ENCODE data around the gene ANK2.
"Not testable (repeated sequence)": the region's sequence is repeated elsewhere in the genome, so short reads cannot be mapped to it uniquely, and the experiment has no call there.

ANK2 gene

DNA sequence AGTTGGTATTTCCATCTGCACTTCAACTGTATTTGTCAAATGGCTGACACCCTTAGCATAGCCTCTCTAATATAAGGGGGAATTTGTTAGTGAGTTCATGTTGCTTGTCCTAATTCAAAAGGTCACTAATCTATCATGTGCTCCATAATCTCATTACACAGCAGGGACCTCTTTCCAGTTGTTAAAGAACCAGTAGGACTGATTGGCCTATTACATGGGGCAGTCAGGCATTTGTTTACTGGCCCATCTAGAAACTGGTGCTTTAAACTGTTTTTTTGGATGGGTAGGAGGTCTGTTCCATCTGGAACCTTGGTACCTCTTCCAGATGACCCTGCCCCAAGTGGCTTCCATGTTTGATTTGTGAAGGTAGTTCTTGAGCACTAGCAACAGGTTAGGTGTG is 11.4 kb downstream of the ANK2 start:
- no peaks in the 10 kb centered on the region for H3K9me3 ChIP-seq (ENCODE audit: control insufficient read depth, insufficient read depth, low read length)
- H3K4me1 ChIP-seq (ENCODE audit: insufficient read depth, low read length) = peaks cover 12% of the 10 kb centered on the region; the same call in 1 of the 2 replicates
- no peaks in the 10 kb centered on the region for H3K36me3 ChIP-seq (ENCODE audit: insufficient read depth, low read length)
- H3K9ac ChIP-seq (ENCODE audit: low read depth, low read length) = no peak overlapping the region

DNA sequence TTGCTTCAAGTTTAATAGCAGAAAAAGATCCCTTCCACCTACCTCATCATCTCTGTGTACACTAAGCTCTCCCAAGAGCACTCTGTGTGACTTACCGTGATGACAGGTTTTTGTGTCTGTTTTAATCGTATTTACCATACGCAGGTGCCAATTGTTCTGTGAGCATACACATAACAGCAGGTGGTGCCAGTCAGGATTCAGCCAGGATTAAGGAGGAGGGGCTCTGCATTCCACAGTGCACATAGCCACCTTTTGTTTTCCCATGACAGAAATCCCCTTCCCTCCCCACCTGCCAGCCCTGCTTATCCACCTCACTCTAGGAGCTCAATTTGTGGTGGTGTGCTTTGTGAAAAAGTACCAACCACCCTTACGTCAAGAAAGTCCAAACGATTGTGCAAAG is 14.8 kb downstream of the ANK2 start:
- Histone ChIP-seq H3K4me1 (ENCODE audit: insufficient read depth, low read length) (peaks cover 12% of the 10 kb centered on the region; the same call in 1 of the 2 replicates), H3K9me3 (ENCODE audit: control insufficient read depth, insufficient read depth, low read length) (no peaks in the 10 kb centered on the region), H3K36me3 (ENCODE audit: insufficient read depth, low read length) (no peaks in the 10 kb centered on the region), H3K9ac (ENCODE audit: low read depth, low read length) (no peak overlapping the region)

DNA sequence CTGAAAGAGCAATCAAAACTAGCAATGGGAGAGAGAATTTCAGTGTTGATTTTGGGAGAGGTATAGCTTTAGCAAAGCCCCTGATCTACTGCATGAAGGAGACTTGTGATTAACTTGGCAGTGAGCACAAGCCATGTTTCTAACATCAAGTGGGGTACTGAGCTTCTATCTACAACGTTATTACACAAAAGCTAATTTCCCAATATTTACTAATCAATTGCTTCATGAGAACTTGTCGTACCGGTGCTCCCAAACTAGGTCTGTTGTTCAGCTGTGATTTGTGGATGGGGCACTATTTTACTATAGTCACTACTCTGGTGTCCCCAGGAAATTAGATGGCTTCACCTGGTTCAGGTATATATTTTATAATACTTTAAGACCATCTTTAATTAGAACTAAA is 16.2 kb downstream of the ANK2 start:
- no peaks in the 10 kb centered on the region for H3K9me3 ChIP-seq (ENCODE audit: control insufficient read depth, insufficient read depth, low read length)
- peaks cover 12% of the 10 kb centered on the region; the same call in 1 of the 2 replicates for H3K4me1 ChIP-seq (ENCODE audit: insufficient read depth, low read length)
- no peak overlapping the region for H3K9ac ChIP-seq (ENCODE audit: low read depth, low read length)
- H3K36me3 ChIP-seq (ENCODE audit: insufficient read depth, low read length) = no peaks in the 10 kb centered on the region

DNA sequence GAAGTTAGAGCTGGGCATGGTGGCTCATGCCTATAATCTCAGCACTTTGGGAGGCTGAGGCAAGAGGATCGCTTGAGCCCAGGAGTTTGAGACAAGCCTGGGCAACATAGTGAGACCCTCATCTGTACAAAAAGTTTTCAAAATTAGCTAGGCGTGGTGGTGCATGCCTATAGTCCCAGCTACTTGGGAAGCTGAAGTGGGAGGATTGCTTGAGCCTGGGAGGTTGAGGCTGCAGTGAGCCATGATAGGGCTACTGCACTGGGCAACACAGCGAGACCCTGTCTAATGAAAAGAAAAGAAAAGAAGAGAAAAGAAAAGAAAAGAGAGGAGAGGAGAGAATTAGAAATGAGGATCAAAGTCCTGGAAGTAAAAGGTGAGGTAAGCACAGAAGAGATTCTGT is 19.3 kb downstream of the ANK2 start:
- not testable (repeated sequence) for H3K9ac ChIP-seq (ENCODE audit: low read depth, low read length); H3K36me3 ChIP-seq (ENCODE audit: insufficient read depth, low read length); H3K9me3 ChIP-seq (ENCODE audit: control insufficient read depth, insufficient read depth, low read length); H3K4me1 ChIP-seq (ENCODE audit: insufficient read depth, low read length)

DNA sequence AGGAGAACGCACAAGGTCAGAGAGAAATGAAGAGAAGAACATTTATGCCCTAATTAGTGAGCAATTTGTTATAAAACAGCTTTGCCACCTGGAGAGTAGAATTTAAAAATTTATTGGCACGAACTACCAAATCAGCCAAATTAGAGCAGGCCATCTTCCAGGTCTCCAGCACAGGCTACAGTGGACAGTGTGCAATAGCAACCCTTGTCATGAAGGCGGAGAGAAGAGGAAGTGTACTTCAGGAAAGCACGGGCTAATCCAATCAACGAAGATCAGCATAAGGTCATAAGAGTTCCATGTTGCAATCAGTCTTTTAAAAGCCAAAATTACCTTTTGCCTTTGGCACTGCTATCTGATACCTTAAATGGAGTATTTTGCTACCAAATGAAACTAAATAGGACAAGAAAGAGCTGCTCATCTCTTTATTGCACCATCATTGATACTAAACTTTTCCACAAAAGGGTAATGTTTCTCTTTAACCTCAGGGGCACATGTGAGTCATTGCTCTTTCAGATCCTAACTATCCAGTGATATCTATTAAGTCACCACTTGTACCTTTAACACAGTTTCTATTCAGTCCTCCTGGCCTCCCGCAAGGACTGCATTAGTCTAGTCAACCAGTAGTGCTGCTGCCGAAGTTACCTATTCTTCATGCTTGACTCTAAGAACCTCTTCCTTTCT is 19.9 kb downstream of the ANK2 start:
- Histone ChIP-seq H3K9me3 (ENCODE audit: control insufficient read depth, insufficient read depth, low read length) (no peaks in the 10 kb centered on the region), H3K4me1 (ENCODE audit: insufficient read depth, low read length) (0 out of 2 replicates have a peak, but pooled peaks cover 4% of the 10 kb centered on the region), H3K36me3 (ENCODE audit: insufficient read depth, low read length) (no peaks in the 10 kb centered on the region), H3K9ac (ENCODE audit: low read depth, low read length) (no peak overlapping the region)

DNA sequence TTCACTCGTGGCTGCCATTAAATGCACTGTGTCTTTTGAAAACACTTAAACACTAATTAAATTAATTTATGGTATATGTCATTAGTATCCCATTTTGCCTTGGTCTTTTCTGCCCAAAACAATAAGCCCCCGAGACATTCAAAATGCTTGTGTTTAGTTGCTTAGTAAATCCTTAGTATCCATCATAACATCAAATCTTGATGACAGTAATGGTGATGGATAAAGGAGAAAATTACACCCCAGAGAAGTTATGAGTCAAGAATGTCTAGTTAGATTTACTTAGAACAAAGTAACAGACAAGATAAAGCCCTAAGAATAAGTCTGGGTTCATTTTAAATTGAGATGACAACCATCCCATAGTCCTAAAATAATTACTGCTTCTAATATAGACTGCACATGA is 21.3 kb downstream of the ANK2 start:
- Histone ChIP-seq H3K36me3 (ENCODE audit: insufficient read depth, low read length) (no peaks in the 10 kb centered on the region), H3K4me1 (ENCODE audit: insufficient read depth, low read length) (no peaks in the 10 kb centered on the region), H3K9ac (ENCODE audit: low read depth, low read length) (no peak overlapping the region), H3K9me3 (ENCODE audit: control insufficient read depth, insufficient read depth, low read length) (no peaks in the 10 kb centered on the region)

DNA sequence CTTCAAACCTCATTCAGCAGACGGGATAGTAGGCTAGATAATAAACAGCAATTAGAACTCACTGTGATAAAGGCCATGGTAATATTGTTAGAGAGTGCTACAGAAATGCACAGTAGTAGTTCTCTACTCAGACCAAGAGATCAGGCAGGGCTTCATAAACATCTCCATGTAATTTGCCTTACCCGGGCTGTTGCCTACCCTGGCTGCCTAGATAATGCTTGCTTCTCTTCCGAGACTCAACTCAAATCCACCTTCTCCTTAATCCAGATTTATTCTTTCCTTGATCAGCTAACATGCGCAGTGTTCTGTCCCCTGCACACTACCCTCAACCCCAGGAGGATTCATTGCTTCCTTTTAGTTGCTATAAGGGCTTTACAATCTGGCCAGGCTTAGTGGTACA is 21.8 kb downstream of the ANK2 start:
- no peak overlapping the region for H3K9ac ChIP-seq (ENCODE audit: low read depth, low read length)
- no peaks in the 10 kb centered on the region for H3K9me3 ChIP-seq (ENCODE audit: control insufficient read depth, insufficient read depth, low read length)
- no peaks in the 10 kb centered on the region for H3K4me1 ChIP-seq (ENCODE audit: insufficient read depth, low read length)
- H3K36me3 ChIP-seq (ENCODE audit: insufficient read depth, low read length) = no peaks in the 10 kb centered on the region

DNA sequence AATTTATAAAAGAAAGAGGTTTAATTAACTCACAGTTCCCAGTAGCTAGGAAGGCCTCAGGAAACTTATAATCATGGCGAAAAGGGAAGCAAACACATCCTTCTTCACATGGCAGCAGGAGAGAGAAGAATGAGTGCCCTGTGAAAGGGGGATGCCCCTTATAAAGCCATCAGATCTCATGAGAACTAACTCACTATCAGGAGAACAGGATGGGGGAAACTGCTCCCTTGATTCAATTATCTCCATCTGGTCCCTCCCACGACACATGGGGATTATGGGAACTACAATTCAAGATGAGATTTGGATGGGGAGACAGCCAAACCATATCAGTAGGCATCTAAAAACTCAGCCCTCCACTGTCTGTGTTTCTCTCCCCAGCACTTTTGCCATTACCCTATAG is 22.4 kb downstream of the ANK2 start:
- Histone ChIP-seq H3K36me3 (ENCODE audit: insufficient read depth, low read length) (no peaks in the 10 kb centered on the region), H3K9ac (ENCODE audit: low read depth, low read length) (no peak overlapping the region), H3K4me1 (ENCODE audit: insufficient read depth, low read length) (no peaks in the 10 kb centered on the region), H3K9me3 (ENCODE audit: control insufficient read depth, insufficient read depth, low read length) (no peaks in the 10 kb centered on the region)

DNA sequence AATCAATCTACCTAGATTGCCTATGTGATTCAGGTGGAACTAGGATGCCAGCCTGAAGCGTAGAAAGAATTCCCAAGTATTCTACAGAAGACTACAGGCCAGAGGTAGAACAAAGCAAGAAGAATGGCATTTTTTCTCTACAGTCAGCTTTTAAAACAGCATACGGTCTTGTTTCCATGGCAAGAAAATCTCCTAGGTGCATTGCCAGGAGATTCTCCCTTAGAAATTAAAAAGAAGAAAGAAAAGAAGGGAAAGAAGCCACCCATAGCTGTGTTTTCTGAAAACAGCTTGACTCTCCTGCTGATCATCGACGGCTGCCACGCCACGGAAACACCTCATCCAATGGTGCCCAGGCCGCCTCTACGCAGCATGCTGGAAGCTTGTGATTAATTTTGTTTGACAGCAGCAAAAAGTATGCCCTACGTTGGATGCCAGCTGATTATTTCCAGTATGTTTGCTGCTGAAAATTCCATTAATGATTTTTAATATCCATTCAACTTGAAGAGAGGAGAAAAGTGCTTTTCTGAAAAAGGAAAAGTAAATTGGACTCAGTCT is 24.1 kb downstream of the ANK2 start:
- Histone ChIP-seq H3K4me1 (ENCODE audit: insufficient read depth, low read length) (no peaks in the 10 kb centered on the region), H3K9ac (ENCODE audit: low read depth, low read length) (no peak overlapping the region), H3K36me3 (ENCODE audit: insufficient read depth, low read length) (no peaks in the 10 kb centered on the region), H3K9me3 (ENCODE audit: control insufficient read depth, insufficient read depth, low read length) (no peaks in the 10 kb centered on the region)

DNA sequence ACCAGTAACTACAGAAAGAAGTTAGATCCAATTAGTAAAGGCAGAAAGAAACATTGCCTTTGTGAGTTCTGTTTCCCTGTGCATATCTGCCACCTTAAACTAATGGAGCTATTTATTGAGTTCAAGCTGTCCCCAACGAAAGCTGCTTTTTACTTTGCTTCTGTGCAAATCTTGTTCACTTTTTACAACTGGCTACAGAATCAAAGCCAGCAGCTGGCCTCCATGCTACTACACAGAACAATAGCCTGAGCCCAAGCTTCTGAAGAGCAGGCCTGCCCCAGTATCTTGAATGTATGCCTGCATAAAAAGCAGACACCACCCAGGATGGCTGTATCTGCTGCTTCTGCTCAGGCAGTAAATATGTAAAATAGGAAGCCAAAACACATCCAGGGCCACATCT is 28.1 kb downstream of the ANK2 start:
- Histone ChIP-seq H3K9me3 (ENCODE audit: control insufficient read depth, insufficient read depth, low read length) (no peaks in the 10 kb centered on the region), H3K36me3 (ENCODE audit: insufficient read depth, low read length) (no peaks in the 10 kb centered on the region), H3K9ac (ENCODE audit: low read depth, low read length) (no peak overlapping the region), H3K4me1 (ENCODE audit: insufficient read depth, low read length) (no peaks in the 10 kb centered on the region)

DNA sequence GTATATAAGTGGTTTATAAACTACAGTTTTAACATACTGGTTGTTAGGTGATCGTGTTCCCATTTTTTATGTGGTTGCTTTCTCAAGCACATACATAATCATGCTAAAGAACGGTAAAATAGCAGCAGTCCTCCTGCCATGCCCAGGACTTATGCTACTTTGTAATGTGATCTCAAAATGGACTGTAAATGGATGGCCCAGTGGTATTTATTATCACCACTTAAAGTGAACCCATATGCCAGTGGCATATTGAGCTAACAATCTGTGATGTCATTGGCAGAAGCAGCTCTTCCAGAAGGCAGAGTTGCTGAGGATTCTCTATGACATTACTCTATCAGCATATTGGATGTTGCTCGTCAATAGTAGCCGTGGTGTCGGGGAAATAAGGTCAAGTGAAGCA is 28.6 kb downstream of the ANK2 start:
- no peaks in the 10 kb centered on the region for H3K36me3 ChIP-seq (ENCODE audit: insufficient read depth, low read length)

DNA sequence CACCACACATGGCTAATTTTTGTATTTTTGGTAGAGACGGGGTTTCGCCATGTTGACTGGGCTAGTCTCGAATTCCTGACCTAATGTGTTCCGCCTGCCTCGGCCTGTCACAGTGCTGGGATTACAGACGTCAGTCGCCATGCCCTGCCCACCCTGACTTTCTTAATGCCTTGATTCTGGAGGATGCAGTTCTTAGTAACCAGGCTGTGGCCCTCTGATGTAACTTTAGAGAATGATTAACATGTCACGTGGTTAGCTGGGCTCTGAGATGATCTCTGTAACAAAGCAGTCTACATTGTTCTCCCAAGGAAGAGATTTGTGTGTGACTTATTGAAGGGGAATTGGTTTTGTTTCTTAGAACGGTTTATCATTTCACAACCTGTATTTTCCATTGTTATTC is 30.6 kb downstream of the ANK2 start:
- Histone ChIP-seq H3K36me3 (ENCODE audit: insufficient read depth, low read length) (no peaks in the 10 kb centered on the region), H3K9me3 (ENCODE audit: control insufficient read depth, insufficient read depth, low read length) (no peaks in the 10 kb centered on the region), H3K4me1 (ENCODE audit: insufficient read depth, low read length) (no peaks in the 10 kb centered on the region), H3K9ac (ENCODE audit: low read depth, low read length) (no peak overlapping the region)

More for the DNA sequence above, 28.6 kb downstream of the ANK2 start:
- Histone ChIP-seq H3K9ac (ENCODE audit: low read depth, low read length) (no peak overlapping the region), H3K4me1 (ENCODE audit: insufficient read depth, low read length) (no peaks in the 10 kb centered on the region), H3K9me3 (ENCODE audit: control insufficient read depth, insufficient read depth, low read length) (no peaks in the 10 kb centered on the region)

DNA sequence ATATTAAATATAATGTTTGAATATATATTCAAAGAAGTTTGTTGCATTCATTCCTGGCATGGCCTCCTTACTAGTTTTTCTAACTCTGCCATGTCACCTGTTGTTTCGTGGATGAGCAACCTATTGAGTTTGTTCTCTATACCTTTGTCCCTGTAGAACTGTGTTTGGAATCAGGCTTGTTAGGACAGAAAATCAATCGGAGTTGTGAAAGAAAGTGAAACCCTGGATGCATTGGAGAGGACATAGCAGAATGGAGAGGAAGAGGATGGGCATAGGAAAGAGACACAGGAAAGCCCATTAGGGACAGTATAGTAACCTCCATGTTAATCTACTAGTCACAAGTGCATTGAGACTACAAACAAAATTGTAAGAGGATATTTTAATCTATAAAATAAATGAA is 31.2 kb downstream of the ANK2 start:
- Histone ChIP-seq H3K9me3 (ENCODE audit: control insufficient read depth, insufficient read depth, low read length) (no peaks in the 10 kb centered on the region), H3K36me3 (ENCODE audit: insufficient read depth, low read length) (no peaks in the 10 kb centered on the region), H3K9ac (ENCODE audit: low read depth, low read length) (no peak overlapping the region), H3K4me1 (ENCODE audit: insufficient read depth, low read length) (no peaks in the 10 kb centered on the region)

DNA sequence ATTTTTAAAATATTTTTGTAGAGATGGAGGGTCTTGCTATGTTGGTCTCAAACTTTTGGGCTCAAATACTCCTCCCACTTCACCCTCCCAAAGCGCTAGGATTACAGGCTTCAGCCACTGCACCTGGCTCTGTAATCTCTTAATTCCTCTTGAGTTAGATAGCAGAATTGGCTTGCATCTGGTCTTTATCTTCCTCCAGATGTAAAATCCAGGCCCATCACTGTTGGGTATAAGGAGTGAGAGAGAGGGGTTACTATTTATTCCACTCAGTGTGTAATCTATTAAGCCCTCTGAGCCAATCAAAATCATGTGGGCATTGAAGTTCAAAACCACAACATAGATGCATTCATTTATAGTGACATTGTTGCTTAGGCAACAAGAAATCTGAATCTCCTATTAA is 33.9 kb downstream of the ANK2 start:
- no peak overlapping the region for H3K9ac ChIP-seq (ENCODE audit: low read depth, low read length)
- H3K9me3 ChIP-seq (ENCODE audit: control insufficient read depth, insufficient read depth, low read length) = no peaks in the 10 kb centered on the region
- H3K4me1 ChIP-seq (ENCODE audit: insufficient read depth, low read length) = no peaks in the 10 kb centered on the region
- no peaks in the 10 kb centered on the region for H3K36me3 ChIP-seq (ENCODE audit: insufficient read depth, low read length)

DNA sequence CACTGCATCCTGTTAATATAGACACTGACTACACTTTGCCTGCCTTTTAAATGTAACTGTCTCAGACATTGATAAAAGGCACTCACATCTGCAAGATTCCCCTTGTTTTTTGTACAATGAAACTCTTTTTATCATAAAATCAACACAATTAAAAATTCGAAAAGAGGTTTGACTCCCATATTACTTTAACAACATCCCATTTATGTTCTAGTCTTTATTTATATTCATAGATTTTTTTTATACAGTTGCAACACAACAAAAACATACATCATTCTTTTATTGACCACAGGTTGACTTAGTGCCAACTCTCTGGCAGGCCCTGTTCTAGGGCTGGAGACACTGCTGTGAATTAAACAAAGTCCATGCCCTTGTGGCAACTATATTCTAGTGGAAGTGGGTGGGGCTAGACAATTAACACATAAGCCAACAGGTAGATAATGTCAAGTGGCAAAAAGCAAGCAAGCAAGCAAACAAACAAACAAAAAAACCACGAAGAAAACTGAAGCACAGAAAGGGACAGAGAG is 36.8 kb downstream of the ANK2 start:
- Histone ChIP-seq H3K36me3 (ENCODE audit: insufficient read depth, low read length) (no peaks in the 10 kb centered on the region), H3K9me3 (ENCODE audit: control insufficient read depth, insufficient read depth, low read length) (no peaks in the 10 kb centered on the region)

More for the DNA sequence above, 36.8 kb downstream of the ANK2 start:
- Histone ChIP-seq H3K4me1 (ENCODE audit: insufficient read depth, low read length) (no peaks in the 10 kb centered on the region), H3K9ac (ENCODE audit: low read depth, low read length) (no peak overlapping the region)
